Measurements from ENCODE around the gene CDC5L. TPM values are rescaled to one million over a fixed set of nuclear protein-coding genes. Genes with fewer than 3 reads are reported as not detected.

CDC5L gene
- total and polyA plus RNA-seq, 2 experiments from 2014 or later = 17.1 to 20.3 TPM

GRCh38 chr6:44404715-44405099 is 17.2 kb downstream of the CDC5L start:
- no peak for TF ChIP-seq CTCF (IDR thresholded peaks at IDR 0.05; ENCODE audit: low read depth, low read length)
- Histone ChIP-seq H3K36me3 (peaks cover 39% of the 10 kb centered on the region), H3K9me3 (ENCODE audit: low read depth) (no peaks in the 10 kb centered on the region)

DNA sequence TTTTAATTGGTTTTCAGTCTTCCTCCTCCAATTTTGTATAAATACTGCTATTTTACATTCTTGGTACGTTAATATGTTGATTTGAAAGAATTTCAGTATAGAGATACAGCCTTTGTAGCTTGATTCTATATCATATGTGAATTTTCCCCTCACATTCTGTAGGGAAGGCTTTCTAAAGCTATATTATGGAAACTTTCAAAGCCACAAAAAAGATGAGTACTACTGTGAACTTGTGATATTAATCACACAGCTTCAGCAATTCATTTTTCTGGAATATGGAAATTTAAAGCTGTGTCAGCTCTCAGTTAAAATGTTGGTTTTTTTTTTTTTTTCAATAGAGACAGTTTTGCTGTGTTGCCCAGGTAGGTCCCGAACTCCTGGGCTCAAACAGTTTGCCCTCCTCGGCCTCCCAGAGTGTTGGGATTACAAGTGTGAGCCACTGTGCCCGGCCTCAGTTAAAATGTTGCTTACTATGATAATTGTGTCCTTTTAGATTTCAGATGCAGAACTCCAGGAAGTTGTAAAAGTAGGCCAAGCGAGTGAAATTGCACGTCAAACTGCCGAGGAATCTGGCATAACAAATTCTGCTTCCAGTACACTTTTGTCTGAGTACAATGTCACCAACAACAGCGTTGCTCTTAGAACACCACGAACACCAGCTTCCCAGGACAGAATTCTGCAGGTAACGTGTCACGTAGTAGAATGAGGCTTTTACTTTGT is 20.6 kb downstream of the CDC5L start:
- TF ChIP-seq CTCF (IDR thresholded peaks at IDR 0.05; ENCODE audit: low read depth, low read length) = no peak
- H3K4me1 ChIP-seq (ENCODE audit: low read depth) = no peaks in the 10 kb centered on the region
- no peaks in the 10 kb centered on the region for H3K27me3 ChIP-seq
- DNase-seq (ENCODE audit: low read depth in 1 of 2, low spot score in 1 of 2) = no peak
- no peak overlapping the region for H3K27ac ChIP-seq
- H3K4me3 ChIP-seq = no peak overlapping the region
- H3K9me3 ChIP-seq (ENCODE audit: low read depth) = no peaks in the 10 kb centered on the region
- peaks cover 39% of the 10 kb centered on the region for H3K36me3 ChIP-seq

More at GRCh38 chr6:44404715-44405099, 17.2 kb downstream of the CDC5L start:
- DNase-seq (ENCODE audit: low read depth in 1 of 2, low spot score in 1 of 2) = no peak
- no peak overlapping the region for H3K27ac ChIP-seq
- H3K4me1 ChIP-seq (ENCODE audit: low read depth) = no peaks in the 10 kb centered on the region
- no peaks in the 10 kb centered on the region for H3K27me3 ChIP-seq
- no peak overlapping the region for H3K4me3 ChIP-seq

DNA sequence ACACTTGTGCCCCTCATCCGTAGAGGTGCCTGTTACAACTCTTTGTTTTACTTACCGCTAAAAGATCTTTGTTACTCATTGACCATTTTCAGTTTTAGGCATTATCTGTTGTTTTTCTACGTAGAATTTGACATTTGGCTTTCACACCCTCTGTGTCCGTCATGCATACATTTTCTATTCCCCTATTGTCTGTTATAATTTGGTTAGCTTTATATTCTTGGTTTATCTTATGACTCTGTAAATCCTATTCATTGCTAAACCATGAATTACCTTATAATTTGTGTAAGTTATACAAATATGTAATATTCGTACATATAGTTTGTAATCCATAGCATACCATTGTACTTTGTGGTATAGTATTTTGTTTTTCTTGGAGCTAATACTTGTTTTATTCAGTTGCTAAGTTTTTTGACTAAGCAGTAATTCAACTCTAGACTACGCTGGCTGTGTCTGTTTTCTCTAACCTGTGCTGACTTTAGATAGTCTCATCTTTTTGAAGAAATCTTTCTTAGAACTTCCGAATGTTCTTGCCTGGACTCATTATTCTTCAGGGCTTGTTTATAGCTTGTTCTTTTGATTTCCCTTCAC is 21.8 kb downstream of the CDC5L start:
- Histone ChIP-seq H3K4me1 (ENCODE audit: low read depth) (no peaks in the 10 kb centered on the region), H3K36me3 (peaks cover 38% of the 10 kb centered on the region)
- no peak for DNase-seq (ENCODE audit: low read depth in 1 of 2, low spot score in 1 of 2)

GRCh38 chr6:44410363-44410762 is 22.9 kb downstream of the CDC5L start:
- Histone ChIP-seq H3K36me3 (peaks cover 28% of the 10 kb centered on the region), H3K4me1 (ENCODE audit: low read depth) (no peaks in the 10 kb centered on the region)

More for the DNA sequence above, 21.8 kb downstream of the CDC5L start:
- no peak overlapping the region for H3K4me3 ChIP-seq
- H3K27me3 ChIP-seq = no peaks in the 10 kb centered on the region
- no peaks in the 10 kb centered on the region for H3K9me3 ChIP-seq (ENCODE audit: low read depth)
- no peak for TF ChIP-seq CTCF (IDR thresholded peaks at IDR 0.05; ENCODE audit: low read depth, low read length)
- H3K27ac ChIP-seq = no peak overlapping the region

DNA sequence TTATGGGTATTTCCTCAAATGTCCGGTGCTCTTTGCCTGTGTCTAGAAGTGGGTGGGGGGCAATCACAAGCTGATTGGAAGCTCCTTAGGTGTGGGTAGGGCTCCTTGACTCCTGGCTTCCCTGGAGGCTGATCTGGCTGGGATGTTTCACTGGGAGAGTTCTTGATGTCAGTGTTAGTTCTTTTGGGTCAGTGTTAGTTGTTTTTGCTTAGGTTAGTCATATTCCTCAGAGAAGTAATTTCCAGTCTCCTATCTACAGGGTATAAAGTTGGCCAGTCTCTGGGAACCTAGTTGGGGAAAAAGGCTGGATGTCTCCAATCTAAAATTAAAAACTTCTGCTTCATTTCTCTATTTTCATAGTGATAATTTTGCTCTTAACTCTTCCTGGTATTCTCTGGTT is 23.6 kb downstream of the CDC5L start:
- Histone ChIP-seq H3K27me3 (no peaks in the 10 kb centered on the region), H3K9me3 (ENCODE audit: low read depth) (no peaks in the 10 kb centered on the region)
- TF ChIP-seq CTCF (IDR thresholded peaks at IDR 0.05; ENCODE audit: low read depth, low read length) = no peak

More at GRCh38 chr6:44410363-44410762, 22.9 kb downstream of the CDC5L start:
- H3K4me3 ChIP-seq = no peak overlapping the region
- no peak for DNase-seq (ENCODE audit: low read depth in 1 of 2, low spot score in 1 of 2)
- no peaks in the 10 kb centered on the region for H3K27me3 ChIP-seq
- no peak for TF ChIP-seq CTCF (IDR thresholded peaks at IDR 0.05; ENCODE audit: low read depth, low read length)
- H3K27ac ChIP-seq = no peak overlapping the region
- no peaks in the 10 kb centered on the region for H3K9me3 ChIP-seq (ENCODE audit: low read depth)

More for the DNA sequence above, 23.6 kb downstream of the CDC5L start:
- Histone ChIP-seq H3K4me3 (no peak overlapping the region), H3K27ac (peak overlapping the region; percentile 16), H3K4me1 (ENCODE audit: low read depth) (no peaks in the 10 kb centered on the region), H3K36me3 (peaks cover 20% of the 10 kb centered on the region)
- no peak for DNase-seq (ENCODE audit: low read depth in 1 of 2, low spot score in 1 of 2)

All from cardiac muscle cell (in vitro differentiated cells and primary cell).